Measurements from ENCODE around the gene TMIE.

Gene TMIE

GRCh38 chr3:46706771-46707582 is 5.8 kb downstream of the TMIE start:
- in situ Hi-C loops (cut with MboI; ENCODE audit: low sequenced_read_pairs) = loop anchor here (25.0 kb wide), 1 partner anchor 655 kb away; no protein-coding TSS in a partner anchor

GRCh38 chr3:46707601-46708011 is 6.4 kb downstream of the TMIE start:
- in situ Hi-C loops (cut with MboI; ENCODE audit: low sequenced_read_pairs) = loop anchor here (25.0 kb wide), 1 partner anchor 655 kb away; no protein-coding TSS in a partner anchor

- in situ Hi-C loops (cut with MboI; ENCODE audit: low sequenced_read_pairs) = loop anchor here (25.0 kb wide), 1 partner anchor 654 kb away; no protein-coding TSS in a partner anchor
These were observed 7.4 kb downstream of the TMIE start for GRCh38 chr3:46708401-46709156.

GRCh38 chr3:46709157-46709654 is 8.0 kb downstream of the TMIE start:
- in situ Hi-C loops (cut with MboI; ENCODE audit: low sequenced_read_pairs) = loop anchor here (25.0 kb wide), 1 partner anchor 653 kb away; no protein-coding TSS in a partner anchor

- in situ Hi-C loops (cut with MboI; ENCODE audit: low sequenced_read_pairs) = loop anchor here (25.0 kb wide), 1 partner anchor 653 kb away; no protein-coding TSS in a partner anchor
These were observed 8.5 kb downstream of the TMIE start for GRCh38 chr3:46709721-46710120.

GRCh38 chr3:46710229-46710628 is 9.0 kb downstream of the TMIE start:
- in situ Hi-C loops (cut with MboI; ENCODE audit: low sequenced_read_pairs) = loop anchor here (25.0 kb wide), 1 partner anchor 652 kb away; no protein-coding TSS in a partner anchor

- in situ Hi-C loops (cut with MboI; ENCODE audit: low sequenced_read_pairs) = loop anchor here (25.0 kb wide), 1 partner anchor 652 kb away; no protein-coding TSS in a partner anchor
These were observed 9.6 kb downstream of the TMIE start for GRCh38 chr3:46710671-46711295.

GRCh38 chr3:46711305-46711704 is 10.1 kb downstream of the TMIE start:
- in situ Hi-C loops (cut with MboI; ENCODE audit: low sequenced_read_pairs) = loop anchor here (25.0 kb wide), 1 partner anchor 651 kb away; no protein-coding TSS in a partner anchor

GRCh38 chr3:46711760-46712159 is 10.6 kb downstream of the TMIE start:
- in situ Hi-C loops (cut with MboI; ENCODE audit: low sequenced_read_pairs) = loop anchor here (25.0 kb wide), 1 partner anchor 651 kb away; no protein-coding TSS in a partner anchor

GRCh38 chr3:46712191-46713049 is 11.2 kb downstream of the TMIE start:
- in situ Hi-C loops (cut with MboI; ENCODE audit: low sequenced_read_pairs) = loop anchor here (25.0 kb wide), 1 partner anchor 650 kb away; no protein-coding TSS in a partner anchor

GRCh38 chr3:46713050-46713897 is 12.1 kb downstream of the TMIE start:
- in situ Hi-C loops (cut with MboI; ENCODE audit: low sequenced_read_pairs) = loop anchor here (25.0 kb wide), 1 partner anchor 649 kb away; no protein-coding TSS in a partner anchor

- in situ Hi-C loops (cut with MboI; ENCODE audit: low sequenced_read_pairs) = loop anchor here (25.0 kb wide), 1 partner anchor 648 kb away; no protein-coding TSS in a partner anchor
These were observed 12.8 kb downstream of the TMIE start for GRCh38 chr3:46713898-46714552.

GRCh38 chr3:46714728-46715506 is 13.7 kb downstream of the TMIE start:
- in situ Hi-C loops (cut with MboI; ENCODE audit: low sequenced_read_pairs) = loop anchor here (25.0 kb wide), 1 partner anchor 647 kb away; no protein-coding TSS in a partner anchor

- in situ Hi-C loops (cut with MboI; ENCODE audit: low sequenced_read_pairs) = loop anchor here (25.0 kb wide), 1 partner anchor 647 kb away; no protein-coding TSS in a partner anchor
These were observed 14.4 kb downstream of the TMIE start for GRCh38 chr3:46715507-46716175.

- in situ Hi-C loops (cut with MboI; ENCODE audit: low sequenced_read_pairs) = loop anchor here (25.0 kb wide), 1 partner anchor 646 kb away; no protein-coding TSS in a partner anchor
These were observed 15.6 kb downstream of the TMIE start for GRCh38 chr3:46716461-46717441.

All from HL-60/S4 treated with retinoic acid at 250 ng/mL for 4 days and 3 days (cell line).